ENCODE measurements around the gene SMC3.

- TF ChIP-seq RFX5 (IDR thresholded peaks at IDR 0.05; ENCODE audit: low read depth, low read length) (no peak), RCOR1 (IDR thresholded peaks at IDR 0.05; ENCODE audit: insufficient replicate concordance, low read length) (no peak), CTCF (conservative IDR thresholded peaks at IDR 0.05; ENCODE audit: low read depth, low read length) (no peak), MXI1 (IDR thresholded peaks at IDR 0.05; ENCODE audit: borderline replicate concordance, low read depth, low read length) (no peak), POLR2A (IDR thresholded peaks at IDR 0.05; ENCODE audit: low read depth, low read length) (no peak), BHLHE40 (IDR thresholded peaks at IDR 0.05; ENCODE audit: low read depth, low read length) (no peak), FOS (IDR thresholded peaks at IDR 0.05; ENCODE audit: low read depth, low read length) (no peak)
Observed at GRCh38 chr10:110577056-110577455, 9.6 kb downstream of the SMC3 start.
